ENCODE results near the gene ZNF687. TPM values are rescaled to one million over a fixed set of nuclear protein-coding genes. Genes with fewer than 3 reads are reported as not detected.

ZNF687 gene
- total RNA-seq, 2 donors from 2014 or later: 30.1 to 46.4 TPM

DNA sequence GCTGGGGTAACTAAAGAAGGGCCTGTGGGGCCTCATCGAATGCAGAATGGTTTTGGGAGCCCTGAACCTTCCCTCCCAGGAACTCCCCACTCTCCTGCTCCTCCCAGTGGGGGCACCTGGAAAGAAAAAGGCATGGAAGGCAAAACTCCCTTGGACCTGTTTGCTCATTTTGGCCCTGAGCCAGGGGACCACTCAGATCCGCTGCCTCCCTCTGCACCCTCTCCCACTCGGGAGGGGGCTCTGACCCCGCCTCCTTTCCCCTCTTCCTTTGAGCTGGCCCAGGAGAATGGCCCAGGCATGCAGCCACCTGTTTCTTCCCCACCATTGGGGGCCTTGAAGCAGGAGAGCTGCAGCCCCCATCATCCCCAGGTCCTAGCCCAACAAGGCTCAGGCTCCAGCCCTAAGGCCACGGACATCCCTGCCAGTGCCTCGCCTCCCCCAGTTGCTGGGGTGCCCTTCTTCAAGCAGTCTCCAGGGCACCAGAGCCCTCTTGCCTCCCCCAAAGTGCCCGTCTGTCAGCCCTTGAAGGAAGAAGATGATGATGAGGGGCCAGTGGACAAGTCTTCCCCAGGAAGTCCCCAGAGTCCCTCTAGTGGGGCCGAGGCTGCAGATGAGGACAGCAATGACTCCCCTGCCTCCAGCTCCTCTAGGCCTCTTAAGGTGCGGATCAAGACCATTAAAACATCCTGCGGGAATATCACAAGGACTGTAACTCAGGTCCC lies 4.7 kb downstream of the ZNF687 start:
- Histone ChIP-seq H3K4me3 (no peak overlapping the region), H3K9me3 (no peaks in the 10 kb centered on the region), H3K36me3 (peaks cover 9 to 19% of the 10 kb centered on the region in 2 donors), H3K4me1 (replicated peaks) (no peaks in the 10 kb centered on the region), H3K27ac (no peak overlapping the region), H3K27me3 (replicated peaks; ENCODE audit: insufficient read depth) (no peaks in the 10 kb centered on the region)
- intact Hi-C loops (cut with DNase I): no loop called here
- 82% methylated on average over 10 of the region's 10 CpGs for WGBS
- no peak for DNase-seq (ENCODE audit: low spot score)
- TF ChIP-seq POLR2AphosphoS5 (IDR thresholded peaks at IDR 0.05) (no peak), POLR2A (IDR thresholded peaks at IDR 0.05) (no peak)
- TF ChIP-seq, protein P1, sequence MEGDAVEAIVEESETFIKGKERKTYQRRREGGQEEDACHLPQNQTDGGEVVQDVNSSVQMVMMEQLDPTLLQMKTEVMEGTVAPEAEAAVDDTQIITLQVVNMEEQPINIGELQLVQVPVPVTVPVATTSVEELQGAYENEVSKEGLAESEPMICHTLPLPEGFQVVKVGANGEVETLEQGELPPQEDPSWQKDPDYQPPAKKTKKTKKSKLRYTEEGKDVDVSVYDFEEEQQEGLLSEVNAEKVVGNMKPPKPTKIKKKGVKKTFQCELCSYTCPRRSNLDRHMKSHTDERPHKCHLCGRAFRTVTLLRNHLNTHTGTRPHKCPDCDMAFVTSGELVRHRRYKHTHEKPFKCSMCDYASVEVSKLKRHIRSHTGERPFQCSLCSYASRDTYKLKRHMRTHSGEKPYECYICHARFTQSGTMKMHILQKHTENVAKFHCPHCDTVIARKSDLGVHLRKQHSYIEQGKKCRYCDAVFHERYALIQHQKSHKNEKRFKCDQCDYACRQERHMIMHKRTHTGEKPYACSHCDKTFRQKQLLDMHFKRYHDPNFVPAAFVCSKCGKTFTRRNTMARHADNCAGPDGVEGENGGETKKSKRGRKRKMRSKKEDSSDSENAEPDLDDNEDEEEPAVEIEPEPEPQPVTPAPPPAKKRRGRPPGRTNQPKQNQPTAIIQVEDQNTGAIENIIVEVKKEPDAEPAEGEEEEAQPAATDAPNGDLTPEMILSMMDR (IDR thresholded peaks at IDR 0.05): no peak

DNA sequence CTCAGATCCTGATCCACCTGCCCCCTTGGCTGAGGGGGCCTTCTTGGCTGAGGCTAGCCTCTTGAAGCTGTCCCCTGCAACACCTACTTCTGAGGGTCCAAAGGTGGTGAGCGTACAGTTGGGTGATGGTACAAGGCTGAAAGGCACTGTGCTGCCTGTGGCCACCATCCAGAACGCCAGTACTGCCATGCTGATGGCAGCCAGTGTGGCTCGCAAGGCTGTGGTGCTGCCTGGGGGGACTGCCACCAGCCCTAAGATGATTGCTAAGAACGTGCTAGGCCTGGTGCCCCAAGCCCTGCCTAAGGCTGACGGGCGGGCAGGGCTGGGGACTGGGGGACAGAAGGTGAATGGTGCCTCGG lies 5.2 kb downstream of the ZNF687 start:
- intact Hi-C loops (cut with DNase I): no loop called here
- H3K27ac ChIP-seq: no peak overlapping the region
- no peak for DNase-seq (ENCODE audit: low spot score)
- WGBS: 80% methylated on average over 7 of the region's 7 CpGs
- TF ChIP-seq POLR2AphosphoS5 (IDR thresholded peaks at IDR 0.05) (no peak), POLR2A (IDR thresholded peaks at IDR 0.05) (no peak)
- TF ChIP-seq, protein P1 (IDR thresholded peaks at IDR 0.05): no peak
- no peaks in the 10 kb centered on the region for H3K9me3 ChIP-seq
- H3K4me3 ChIP-seq: no peak overlapping the region
- no peaks in the 10 kb centered on the region for H3K4me1 ChIP-seq (replicated peaks)
- H3K36me3 ChIP-seq: peaks cover 9 to 19% of the 10 kb centered on the region in 2 donors
- H3K27me3 ChIP-seq (replicated peaks; ENCODE audit: insufficient read depth): no peaks in the 10 kb centered on the region

DNA sequence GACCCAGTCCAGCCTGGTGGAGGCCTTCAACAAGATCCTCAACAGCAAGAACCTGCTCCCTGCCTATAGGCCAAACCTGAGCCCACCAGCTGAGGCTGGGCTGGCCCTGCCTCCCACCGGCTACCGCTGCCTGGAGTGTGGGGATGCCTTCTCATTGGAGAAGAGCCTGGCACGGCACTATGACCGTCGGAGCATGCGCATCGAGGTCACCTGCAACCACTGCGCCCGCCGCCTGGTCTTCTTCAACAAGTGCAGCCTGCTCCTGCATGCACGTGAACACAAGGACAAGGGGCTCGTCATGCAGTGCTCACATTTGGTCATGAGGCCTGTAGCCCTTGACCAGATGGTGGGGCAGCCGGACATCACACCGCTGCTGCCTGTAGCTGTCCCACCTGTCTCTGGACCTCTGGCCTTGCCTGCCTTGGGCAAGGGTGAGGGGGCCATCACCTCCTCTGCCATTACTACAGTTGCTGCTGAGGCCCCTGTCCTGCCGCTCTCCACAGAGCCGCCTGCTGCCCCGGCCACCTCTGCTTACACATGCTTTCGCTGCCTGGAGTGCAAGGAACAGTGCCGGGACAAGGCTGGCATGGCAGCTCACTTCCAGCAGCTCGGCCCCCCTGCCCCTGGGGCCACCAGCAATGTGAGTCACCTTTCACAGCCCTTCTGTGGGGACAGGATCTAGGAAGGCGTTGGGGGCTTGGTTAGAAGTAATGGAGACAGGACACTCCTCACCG lies 5.8 kb downstream of the ZNF687 start:
- H3K36me3 ChIP-seq: peaks cover 9 to 19% of the 10 kb centered on the region in 2 donors
- H3K27ac ChIP-seq: no peak overlapping the region
- TF ChIP-seq POLR2A (IDR thresholded peaks at IDR 0.05) (no peak), POLR2AphosphoS5 (IDR thresholded peaks at IDR 0.05) (no peak)
- no peaks in the 10 kb centered on the region for H3K9me3 ChIP-seq
- H3K4me1 ChIP-seq (replicated peaks): no peaks in the 10 kb centered on the region
- no peaks in the 10 kb centered on the region for H3K27me3 ChIP-seq (replicated peaks; ENCODE audit: insufficient read depth)
- DNase-seq (ENCODE audit: low spot score): no peak
- 90% methylated on average over 22 of the region's 22 CpGs for WGBS
- intact Hi-C loops (cut with DNase I): no loop called here
- no peak overlapping the region for H3K4me3 ChIP-seq

DNA sequence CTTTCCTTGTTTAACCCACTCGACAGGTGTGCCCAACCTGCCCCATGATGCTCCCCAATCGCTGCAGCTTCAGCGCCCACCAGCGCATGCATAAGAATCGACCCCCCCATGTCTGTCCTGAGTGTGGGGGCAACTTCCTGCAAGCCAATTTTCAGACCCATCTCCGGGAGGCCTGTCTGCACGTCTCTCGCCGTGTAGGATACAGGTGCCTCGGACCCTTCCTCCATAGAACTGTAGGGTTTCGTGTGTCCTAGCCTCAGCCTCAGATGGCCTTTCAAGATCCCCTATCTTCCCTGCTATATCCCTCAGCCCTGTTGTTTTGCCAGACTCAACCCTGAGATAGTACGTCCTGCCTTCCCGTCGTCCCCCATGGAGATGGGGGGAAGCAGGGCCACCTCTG lies 6.4 kb downstream of the ZNF687 start:
- 81% methylated on average over 14 of the region's 14 CpGs for WGBS
- intact Hi-C loops (cut with DNase I): no loop called here
- DNase-seq (ENCODE audit: low spot score): no peak
- Histone ChIP-seq H3K4me3 (no peak overlapping the region), H3K27ac (no peak overlapping the region), H3K27me3 (replicated peaks; ENCODE audit: insufficient read depth) (no peaks in the 10 kb centered on the region), H3K36me3 (peaks cover 15 to 23% of the 10 kb centered on the region in 2 donors), H3K4me1 (replicated peaks) (no peaks in the 10 kb centered on the region), H3K9me3 (no peaks in the 10 kb centered on the region)
- TF ChIP-seq, protein P1 (IDR thresholded peaks at IDR 0.05): no peak

DNA sequence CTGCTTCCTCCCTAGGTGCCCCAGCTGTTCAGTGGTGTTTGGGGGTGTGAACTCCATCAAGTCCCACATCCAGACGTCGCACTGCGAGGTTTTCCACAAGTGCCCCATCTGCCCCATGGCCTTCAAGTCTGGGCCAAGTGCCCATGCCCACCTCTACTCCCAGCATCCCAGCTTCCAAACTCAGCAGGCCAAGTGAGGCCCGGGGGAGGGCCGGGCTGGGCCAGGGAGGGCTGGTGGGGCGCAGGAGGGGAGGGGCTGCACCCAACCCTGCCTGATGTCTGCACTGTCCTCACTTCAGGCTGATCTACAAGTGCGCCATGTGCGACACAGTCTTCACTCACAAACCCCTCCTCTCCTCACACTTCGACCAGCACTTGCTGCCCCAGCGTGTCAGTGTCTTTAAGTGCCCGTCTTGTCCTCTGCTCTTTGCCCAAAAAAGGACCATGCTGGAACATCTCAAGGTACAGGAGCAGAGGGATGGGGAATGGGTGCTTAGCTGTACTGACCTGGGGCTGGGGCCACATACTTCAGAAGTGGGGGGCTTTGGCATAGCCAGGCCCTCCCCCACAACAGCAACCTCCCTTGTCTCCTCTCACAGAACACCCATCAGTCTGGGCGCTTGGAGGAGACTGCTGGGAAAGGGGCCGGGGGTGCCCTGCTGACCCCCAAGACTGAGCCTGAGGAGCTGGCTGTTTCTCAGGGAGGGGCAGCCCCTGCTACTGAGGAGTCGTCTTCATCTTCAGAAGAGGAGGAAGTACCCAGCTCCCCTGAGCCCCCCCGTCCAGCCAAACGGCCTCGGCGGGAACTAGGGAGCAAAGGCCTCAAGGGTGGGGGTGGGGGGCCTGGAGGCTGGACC lies 7.2 kb downstream of the ZNF687 start:
- H3K4me1 ChIP-seq (replicated peaks): no peaks in the 10 kb centered on the region
- H3K27me3 ChIP-seq (replicated peaks; ENCODE audit: insufficient read depth): no peaks in the 10 kb centered on the region
- TF ChIP-seq POLR2A (IDR thresholded peaks at IDR 0.05) (no peak), POLR2AphosphoS5 (IDR thresholded peaks at IDR 0.05) (no peak)
- TF ChIP-seq, protein P1 (IDR thresholded peaks at IDR 0.05): no peak
- H3K36me3 ChIP-seq: peaks cover 17 to 26% of the 10 kb centered on the region in 2 donors
- WGBS: 72% methylated on average over 18 of the region's 18 CpGs
- H3K27ac ChIP-seq: no peak overlapping the region
- no peaks in the 10 kb centered on the region for H3K9me3 ChIP-seq
- intact Hi-C loops (cut with DNase I): no loop called here
- DNase-seq (ENCODE audit: low spot score): no peak
- no peak overlapping the region for H3K4me3 ChIP-seq

Measured in prostate gland (tissue), 2 donors.